GM12878 (cell line): Measurements from ENCODE around the gene FSIP1.

Source experiments
- CEBPZ ChIP-seq: fragments of 150-350 bp; IDR thresholded peaks from 2 replicates; pipeline ENCODE4 v1.6.1; 2016; ENCODE audit warnings: low read depth, low read length
- CTCF ChIP-seq, 3 experiments: IDR thresholded peaks in 2 of 3; conservative IDR thresholded peaks in 1 of 3; 2 replicates each; pipeline ENCODE4 v1.5.1; 2011; ENCODE audit warnings: low read depth in 3 of 3, low read length in 3 of 3, mild to moderate bottlenecking in 3 of 3, control low read depth in 2 of 3, moderate library complexity in 2 of 3, inconsistent platforms in 1 of 3, mixed read lengths in 1 of 3; ENCODE audit not compliant: control insufficient read depth in 2 of 3, insufficient read depth in 1 of 3; ENCODE audit errors: extremely low read depth in 1 of 3
- STAT3 ChIP-seq: IDR thresholded peaks from 2 replicates; pipeline ENCODE4 v1.6.1; 2011; ENCODE audit warnings: low read depth, low read length, improper control_type of control experiment
- TAF1 ChIP-seq: IDR thresholded peaks from 2 replicates; pipeline ENCODE4 v1.6.1; 2011; ENCODE audit warnings: mild to moderate bottlenecking, low read depth, low read length, borderline replicate concordance

DNA sequence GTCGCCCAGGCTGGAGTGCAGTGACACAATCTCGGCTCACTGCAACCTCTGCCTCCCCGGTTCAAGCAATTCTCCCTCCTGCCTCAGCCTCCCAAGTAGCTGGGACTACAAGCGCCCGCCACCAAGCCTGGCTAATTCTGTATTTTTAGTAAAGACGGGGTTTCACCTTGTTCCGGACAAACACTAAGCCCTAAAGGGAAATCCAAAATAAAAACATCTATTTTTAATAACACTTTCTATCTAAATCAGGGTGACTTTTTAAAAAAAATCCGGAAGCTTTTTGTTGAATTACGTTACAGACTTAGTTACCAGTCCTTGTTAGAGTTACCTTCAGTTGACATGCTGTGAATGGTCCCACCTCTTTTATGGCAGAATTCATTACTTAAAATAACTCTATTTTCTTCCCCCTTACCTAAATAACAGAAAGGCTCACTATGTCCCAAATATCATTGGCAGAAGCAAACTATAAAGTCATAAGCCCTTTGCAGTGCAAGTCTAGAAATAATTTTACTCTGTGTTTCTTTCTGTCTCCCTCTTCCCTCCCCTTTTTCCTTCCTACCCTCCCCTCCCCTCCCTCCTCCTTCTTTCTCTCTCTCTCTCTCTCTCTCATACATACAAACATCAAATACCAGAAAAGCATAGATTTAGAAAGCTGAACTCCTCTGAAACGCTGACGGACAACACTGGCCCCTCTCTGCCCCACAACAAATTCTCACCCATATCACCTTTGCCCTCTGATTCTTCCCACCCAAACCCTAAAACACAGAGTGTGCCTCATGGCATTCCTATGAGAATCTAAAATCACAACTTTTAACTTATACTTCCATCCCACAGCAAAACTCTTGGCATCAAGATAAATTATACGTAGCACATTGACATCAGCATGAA, 183.4 kb downstream of the FSIP1 start:
- TF ChIP-seq CEBPZ (no peak), STAT3 (no peak), CTCF (IDR thresholded peaks at IDR 0.05 in 2 of 3, conservative IDR thresholded peaks at IDR 0.05 in 1 of 3; ENCODE audit: control insufficient read depth in 2 of 3, extremely low read depth in 1 of 3, insufficient read depth in 1 of 3, low read depth in 3 of 3, low read length in 3 of 3) (no peak), TAF1 (no peak)
